ENCODE data around the gene BOD1L2.

BOD1L2 gene

DNA sequence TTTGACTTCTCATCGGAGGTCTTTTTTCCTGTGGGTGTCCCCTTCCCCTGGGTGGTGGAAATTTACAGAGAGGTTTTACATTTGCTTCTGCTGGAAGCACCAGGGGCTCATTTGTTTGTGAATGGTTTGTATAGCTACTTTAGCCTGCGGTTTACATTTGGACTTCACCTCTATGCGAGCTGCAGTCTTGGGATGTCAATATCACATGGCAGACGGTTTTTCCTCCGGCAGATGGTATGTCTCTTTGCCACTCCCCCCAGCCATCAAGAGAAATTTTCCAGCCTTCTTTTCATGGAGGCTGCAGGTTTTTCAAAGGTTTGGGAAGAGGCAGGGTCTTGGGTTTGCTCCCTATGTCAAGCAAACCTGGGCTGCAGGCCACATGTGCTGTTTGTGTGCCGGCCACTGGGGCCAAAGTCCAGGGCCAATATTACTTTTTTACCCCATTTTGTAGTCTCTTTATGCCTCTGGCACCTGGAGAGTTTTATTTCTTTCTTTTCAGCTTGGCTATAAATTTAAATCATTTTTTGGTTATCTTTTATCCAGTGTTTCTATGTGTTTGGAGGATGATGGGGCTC, 23.9 kb upstream of the BOD1L2 start:
- TF ChIP-seq CTCF (IDR thresholded peaks at IDR 0.05; ENCODE audit: low read depth, low read length) = no peak
- no peak overlapping the region for H3K4me3 ChIP-seq (ENCODE audit: low read depth, low read length)
- in situ Hi-C loops (cut with HindIII; ENCODE audit: low sequenced_read_pairs) = no loop called here
- no peak for DNase-seq (ENCODE audit: low read depth, low spot score)

DNA sequence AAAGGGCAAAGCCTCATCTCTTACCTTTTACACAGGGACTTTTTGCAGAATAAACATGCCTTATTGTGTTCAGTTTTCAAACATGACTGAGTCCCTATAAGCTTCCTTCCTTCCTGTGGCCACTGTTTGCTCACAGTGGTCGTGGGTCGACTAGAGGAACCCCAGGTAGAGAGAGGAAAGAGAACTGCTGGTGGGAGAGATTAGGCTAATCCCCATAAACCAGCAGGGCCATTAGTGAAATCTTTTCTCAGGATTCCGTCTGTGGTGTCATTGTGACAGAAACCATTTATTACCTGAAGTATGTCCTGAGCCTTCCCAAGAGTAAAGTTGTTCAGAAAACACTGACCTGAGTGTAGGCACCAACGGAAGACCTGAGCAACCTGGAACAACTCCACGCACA, 21.3 kb upstream of the BOD1L2 start:
- H3K4me3 ChIP-seq (ENCODE audit: low read depth, low read length) = no peak overlapping the region
- no peak for DNase-seq (ENCODE audit: low read depth, low spot score)
- TF ChIP-seq CTCF (IDR thresholded peaks at IDR 0.05; ENCODE audit: low read depth, low read length) = no peak
- in situ Hi-C loops (cut with HindIII; ENCODE audit: low sequenced_read_pairs) = no loop called here

DNA sequence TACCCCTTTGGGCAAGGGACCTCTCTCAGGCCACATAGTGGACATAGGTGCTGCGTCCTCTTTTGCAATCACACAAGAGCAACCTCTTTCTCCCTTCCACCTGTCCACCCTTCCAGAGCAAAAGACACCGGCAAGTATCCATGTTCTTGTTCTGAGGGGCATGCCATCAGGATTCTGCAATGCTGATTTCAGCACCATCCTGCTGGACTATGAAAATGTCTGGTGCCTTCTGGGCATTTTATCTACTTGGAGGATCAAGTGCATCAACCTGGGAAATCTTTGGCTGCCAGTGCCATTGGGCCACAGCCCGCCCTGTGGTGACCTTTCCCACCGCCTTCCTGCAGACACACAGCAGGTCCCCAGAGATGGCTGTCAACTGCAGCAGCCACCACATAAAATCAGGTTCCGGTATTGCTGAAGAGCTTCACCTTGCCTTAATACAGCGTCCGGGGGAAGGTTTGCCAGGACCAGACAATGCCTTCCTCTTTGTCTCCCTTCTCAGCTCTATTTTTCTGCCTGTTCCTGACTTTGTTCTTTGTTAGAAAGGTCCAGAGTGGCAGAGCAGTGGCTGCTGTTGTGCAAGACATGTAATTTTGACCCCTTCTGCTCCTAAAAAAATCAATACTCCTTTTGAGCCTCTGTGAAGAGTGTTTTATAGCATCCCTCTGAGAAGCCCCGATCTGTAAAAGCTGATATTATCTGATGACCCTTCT, 18.5 kb upstream of the BOD1L2 start:
- no peak for TF ChIP-seq CTCF (IDR thresholded peaks at IDR 0.05; ENCODE audit: low read depth, low read length)
- no peak for DNase-seq (ENCODE audit: low read depth, low spot score)
- no peak overlapping the region for H3K4me3 ChIP-seq (ENCODE audit: low read depth, low read length)
- in situ Hi-C loops (cut with HindIII; ENCODE audit: low sequenced_read_pairs) = no loop called here

- DNase-seq (ENCODE audit: low read depth, low spot score) = no peak
- TF ChIP-seq CTCF (IDR thresholded peaks at IDR 0.05; ENCODE audit: low read depth, low read length) = no peak
- in situ Hi-C loops (cut with HindIII; ENCODE audit: low sequenced_read_pairs) = no loop called here
- H3K4me3 ChIP-seq (ENCODE audit: low read depth, low read length) = no peak overlapping the region
Measured at GRCh38 chr18:57131101-57131500, 15.8 kb upstream of the BOD1L2 start.

- TF ChIP-seq CTCF (IDR thresholded peaks at IDR 0.05; ENCODE audit: low read depth, low read length) = no peak
- H3K4me3 ChIP-seq (ENCODE audit: low read depth, low read length) = no peak overlapping the region
- in situ Hi-C loops (cut with HindIII; ENCODE audit: low sequenced_read_pairs) = no loop called here
- DNase-seq (ENCODE audit: low read depth, low spot score) = no peak
Measured at GRCh38 chr18:57131782-57132181, 15.1 kb upstream of the BOD1L2 start.

DNA sequence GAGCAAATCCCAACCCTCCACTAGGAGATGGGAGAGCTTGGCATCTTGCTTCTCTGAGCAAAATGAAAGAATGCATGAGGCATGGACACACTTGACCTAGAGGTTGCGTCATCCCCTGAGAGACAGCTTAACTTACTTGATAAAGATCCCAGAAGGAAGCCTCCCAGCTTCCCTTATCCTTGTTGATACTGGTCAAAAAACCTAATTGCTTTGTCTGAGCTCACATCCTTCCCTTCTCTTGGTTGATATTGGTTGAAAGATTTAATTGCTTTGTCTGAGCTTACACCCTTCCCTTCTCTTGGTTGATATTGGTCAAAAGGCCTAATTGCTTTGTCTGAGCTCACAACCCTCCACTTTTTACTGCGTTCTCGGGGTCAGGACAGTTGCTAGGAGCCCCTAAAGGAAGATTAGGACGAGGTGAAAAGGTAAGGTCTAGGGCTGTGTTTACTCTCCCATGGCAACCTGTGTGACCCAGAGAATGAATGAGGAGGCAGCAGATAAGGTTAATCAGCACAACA, 12.2 kb upstream of the BOD1L2 start:
- no peak for TF ChIP-seq CTCF (IDR thresholded peaks at IDR 0.05; ENCODE audit: low read depth, low read length)
- no peak for DNase-seq (ENCODE audit: low read depth, low spot score)
- in situ Hi-C loops (cut with HindIII; ENCODE audit: low sequenced_read_pairs) = no loop called here
- no peak overlapping the region for H3K4me3 ChIP-seq (ENCODE audit: low read depth, low read length)
